IgD-negative memory B cell (primary cell): ENCODE results near the gene ENPP1. TPM values are rescaled to one million over a fixed set of nuclear protein-coding genes. Genes with fewer than 3 reads are reported as not detected.

Experiments
- polyA plus RNA-seq: library from polyadenylated mRNA; unstranded; fragments of 300-500 nt; fragmentation: Illumina TruSeq; gene quantifications from one replicate; pipeline ENCODE4 v1.2.3, GENCODE V29; 2021

ENPP1 gene
- polyA plus RNA-seq, 1 donor from 2014 or later: 0.34 TPM

Other genes with a start within 250 kb of the ENPP1 start
- gene ARG1, start 234.8 kb upstream of the ENPP1 start, polyA plus RNA-seq: not detected
- 12.8 TPM for gene MED23, start 179.8 kb upstream of the ENPP1 start, polyA plus RNA-seq
- gene ENPP3, start 170.7 kb upstream of the ENPP1 start, polyA plus RNA-seq: not detected
- gene OR2A4, start 106.6 kb upstream of the ENPP1 start, polyA plus RNA-seq: not detected
- gene CTAGE9, start 97.0 kb upstream of the ENPP1 start, polyA plus RNA-seq: not detected
- gene CCN2, start 143.4 kb downstream of the ENPP1 start, polyA plus RNA-seq: not detected